Endodermal cell (in vitro differentiated cells): ENCODE measurements around the gene TNFAIP8L2. TPM values are rescaled to one million over a fixed set of nuclear protein-coding genes. Genes with fewer than 3 reads are reported as not detected.

Experiments used
- DNase-seq: peaks from one replicate; pipeline ENCODE4 v3.0.0-alpha.2; 2017
- H3K27ac ChIP-seq: 2 replicates; pipeline ENCODE4 v1.5.1; 2013; ENCODE audit warnings: mild to moderate bottlenecking, low read depth, low read length, moderate library complexity
- H3K27me3 ChIP-seq: 2 replicates; pipeline ENCODE4 v1.6.1; 2013; ENCODE audit warnings: mild to moderate bottlenecking, low read length, moderate library complexity; ENCODE audit not compliant: insufficient read depth, control insufficient read depth, poor library complexity, severe bottlenecking
- H3K36me3 ChIP-seq: 2 replicates; pipeline ENCODE4 v1.7.0; 2013; ENCODE audit warnings: mild to moderate bottlenecking, low read length, moderate library complexity; ENCODE audit not compliant: control insufficient read depth, insufficient read depth
- H3K4me1 ChIP-seq: one replicate; pipeline ENCODE4 v1.7.0; 2013; ENCODE audit warnings: low read length; ENCODE audit not compliant: control insufficient read depth, insufficient read depth
- H3K4me3 ChIP-seq: 2 replicates; pipeline ENCODE4 v1.5.1; 2013; ENCODE audit warnings: mild to moderate bottlenecking, low read length, moderate library complexity
- H3K9ac ChIP-seq: 2 replicates; pipeline ENCODE4 v1.6.1; 2013; ENCODE audit warnings: mild to moderate bottlenecking, low read length, moderate library complexity; ENCODE audit not compliant: poor library complexity, severe bottlenecking; ENCODE audit errors: extremely low read depth
- H3K9me3 ChIP-seq: 2 replicates; pipeline ENCODE4 v1.6.1; 2013; ENCODE audit warnings: mild to moderate bottlenecking, low read length, moderate library complexity; ENCODE audit not compliant: control insufficient read depth
- H3K27ac Mint-ChIP-seq: 2 replicates; pipeline ENCODE4 v1.8.0; 2020; ENCODE audit warnings: mixed read lengths
- H3K27me3 Mint-ChIP-seq: 2 replicates; pipeline ENCODE4 v1.8.0; 2021; ENCODE audit warnings: mild to moderate bottlenecking, mixed read lengths; ENCODE audit not compliant: insufficient read depth
- H3K36me3 Mint-ChIP-seq: 2 replicates; pipeline ENCODE4 v1.8.0; 2020; ENCODE audit warnings: low read depth, mixed read lengths
- H3K4me1 Mint-ChIP-seq: 2 replicates; pipeline ENCODE4 v1.8.0; 2020; ENCODE audit warnings: mixed read lengths
- H3K4me3 Mint-ChIP-seq: 2 replicates; pipeline ENCODE4 v1.8.0; 2020; ENCODE audit warnings: mild to moderate bottlenecking, moderate library complexity, mixed read lengths
- H3K9me3 Mint-ChIP-seq: 2 replicates; pipeline ENCODE4 v1.8.0; 2020; ENCODE audit warnings: mild to moderate bottlenecking, mixed read lengths
- WGBS, 2 experiments: methylation state at CpG; one replicate each; pipeline versions ENCODE4 v1.1.5 to v1.1.7; 2013; ENCODE audit warnings: missing lambda C conversion rate in 2 of 2, mixed read lengths in 1 of 2; ENCODE audit not compliant: insufficient coverage in 1 of 2, insufficient read length in 1 of 2; 5-methylcytosine and 5-hydroxymethylcytosine counted together
- total RNA-seq, 2 donors: library from RNA; stranded (reverse); fragmentation: NEBNext Ultra II Directional in 1 of 2; extraction: Animal tissue kit (Norgen Biotek cat#: 25700) in 1 of 2; gene quantifications; 2 replicates in 1 of 2; 3 replicates in 1 of 2; pipeline ENCODE4 v1.2.1, GENCODE V29; 2021
- TF ChIP-seq, protein P1 (sequence below): fragments of 200-600 bp; sonication (generic); conservative IDR thresholded peaks from 2 replicates; pipeline ENCODE4 v1.5.0; 2021; ENCODE audit warnings: antibody characterized with exemption, mild to moderate bottlenecking

The TNFAIP8L2 gene
- total RNA-seq, 2 donors from 2014 or later, result not detected

DNA sequence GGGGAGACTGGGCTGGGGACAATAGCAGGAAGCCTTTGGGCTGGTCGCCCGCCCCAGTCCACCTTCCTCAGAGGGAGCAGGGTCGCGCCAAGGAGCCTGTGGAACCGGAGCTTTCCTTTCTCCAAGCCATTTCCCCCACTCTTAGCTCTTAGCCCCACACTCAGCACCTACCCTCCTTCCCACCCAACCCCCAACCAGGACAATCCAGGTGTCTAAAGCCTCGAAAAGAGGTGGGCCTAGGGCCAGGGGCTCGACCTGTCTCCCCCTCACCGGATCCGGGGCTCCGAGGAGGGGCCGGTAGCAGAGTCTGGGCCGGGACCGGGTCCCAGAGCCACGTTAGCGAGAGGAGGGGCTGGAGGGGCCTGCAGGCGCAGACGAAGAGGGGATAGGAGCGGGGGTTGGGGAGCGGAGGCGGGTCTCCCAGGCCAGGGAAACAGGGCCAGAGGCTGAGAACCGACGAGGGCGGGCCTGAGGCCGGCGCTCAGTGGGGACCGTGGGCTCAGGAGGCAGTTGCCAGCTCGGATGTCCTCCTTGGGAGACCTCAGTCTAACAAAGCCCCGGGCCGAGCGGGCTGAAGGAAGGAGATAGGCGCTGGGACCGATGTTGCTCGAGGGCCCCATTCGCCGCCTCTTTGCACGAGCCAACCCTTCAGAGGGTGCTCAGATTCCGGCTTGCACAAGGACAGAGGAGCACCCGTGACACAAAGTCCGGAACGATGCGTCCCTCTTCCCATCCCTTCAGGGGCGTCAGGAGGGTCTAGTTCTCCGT, 11.0 kb upstream of the TNFAIP8L2 start:
- Histone ChIP-seq H3K36me3 (peaks cover 12% of the 10 kb centered on the region), H3K9ac (peak overlapping the region; percentile 51), H3K4me1 (no peaks in the 10 kb centered on the region), H3K27ac (no peak overlapping the region), H3K9me3 (no peaks in the 10 kb centered on the region), H3K4me3 (peak overlapping the region; percentile 92), H3K27me3 (no peaks in the 10 kb centered on the region)
- Mint-ChIP-seq H3K36me3 (no peaks in the 10 kb centered on the region), H3K27me3 (peaks cover 11% of the 10 kb centered on the region), H3K4me3 (peak overlapping the region; percentile 85), H3K4me1 (peaks cover 27% of the 10 kb centered on the region), H3K9me3 (no peaks in the 10 kb centered on the region), H3K27ac (no peak overlapping the region)
- TF ChIP-seq, protein P1, sequence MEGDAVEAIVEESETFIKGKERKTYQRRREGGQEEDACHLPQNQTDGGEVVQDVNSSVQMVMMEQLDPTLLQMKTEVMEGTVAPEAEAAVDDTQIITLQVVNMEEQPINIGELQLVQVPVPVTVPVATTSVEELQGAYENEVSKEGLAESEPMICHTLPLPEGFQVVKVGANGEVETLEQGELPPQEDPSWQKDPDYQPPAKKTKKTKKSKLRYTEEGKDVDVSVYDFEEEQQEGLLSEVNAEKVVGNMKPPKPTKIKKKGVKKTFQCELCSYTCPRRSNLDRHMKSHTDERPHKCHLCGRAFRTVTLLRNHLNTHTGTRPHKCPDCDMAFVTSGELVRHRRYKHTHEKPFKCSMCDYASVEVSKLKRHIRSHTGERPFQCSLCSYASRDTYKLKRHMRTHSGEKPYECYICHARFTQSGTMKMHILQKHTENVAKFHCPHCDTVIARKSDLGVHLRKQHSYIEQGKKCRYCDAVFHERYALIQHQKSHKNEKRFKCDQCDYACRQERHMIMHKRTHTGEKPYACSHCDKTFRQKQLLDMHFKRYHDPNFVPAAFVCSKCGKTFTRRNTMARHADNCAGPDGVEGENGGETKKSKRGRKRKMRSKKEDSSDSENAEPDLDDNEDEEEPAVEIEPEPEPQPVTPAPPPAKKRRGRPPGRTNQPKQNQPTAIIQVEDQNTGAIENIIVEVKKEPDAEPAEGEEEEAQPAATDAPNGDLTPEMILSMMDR, result no peak
- 9 to 11% methylated on average over 13 to 43 of the region's 43 CpGs for WGBS, 2 experiments
- DNase-seq, result peak; percentile 77

DNA sequence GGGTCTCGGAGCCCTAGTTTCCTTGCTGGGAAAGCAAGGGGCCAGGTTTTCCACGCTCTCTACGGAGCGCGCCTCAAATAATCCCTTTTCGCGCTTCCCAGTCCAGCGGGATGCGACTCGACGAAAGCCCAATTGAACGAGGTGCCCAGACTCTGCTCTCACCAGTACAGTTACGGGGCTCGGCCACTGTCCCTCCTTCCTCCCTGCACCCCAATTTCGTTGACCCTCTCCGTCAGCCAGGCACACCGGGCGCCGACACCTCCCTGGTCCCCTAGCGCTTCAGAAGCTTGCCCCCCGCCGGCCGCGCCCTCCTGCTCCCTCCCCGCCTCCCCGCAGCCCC, 10.4 kb upstream of the TNFAIP8L2 start:
- H3K4me3 ChIP-seq, result peak overlapping the region; percentile 92
- H3K27me3 ChIP-seq, result no peaks in the 10 kb centered on the region
- H3K36me3 Mint-ChIP-seq, result no peaks in the 10 kb centered on the region
- peaks cover 11% of the 10 kb centered on the region for H3K36me3 ChIP-seq
- TF ChIP-seq, protein P1, result no peak
- H3K27me3 Mint-ChIP-seq, result peaks cover 11% of the 10 kb centered on the region
- 0 to 1% methylated on average over 10 to 26 of the region's 26 CpGs for WGBS, 2 experiments
- H3K27ac ChIP-seq, result peak overlapping the region; percentile 40
- no peaks in the 10 kb centered on the region for H3K4me1 ChIP-seq
- H3K9me3 ChIP-seq, result no peaks in the 10 kb centered on the region
- H3K4me3 Mint-ChIP-seq, result peak overlapping the region; percentile 85
- H3K9me3 Mint-ChIP-seq, result no peaks in the 10 kb centered on the region
- H3K27ac Mint-ChIP-seq, result peak overlapping the region; percentile 91
- DNase-seq, result no peak
- peaks cover 27% of the 10 kb centered on the region for H3K4me1 Mint-ChIP-seq
- H3K9ac ChIP-seq, result peak overlapping the region; percentile 51

DNA sequence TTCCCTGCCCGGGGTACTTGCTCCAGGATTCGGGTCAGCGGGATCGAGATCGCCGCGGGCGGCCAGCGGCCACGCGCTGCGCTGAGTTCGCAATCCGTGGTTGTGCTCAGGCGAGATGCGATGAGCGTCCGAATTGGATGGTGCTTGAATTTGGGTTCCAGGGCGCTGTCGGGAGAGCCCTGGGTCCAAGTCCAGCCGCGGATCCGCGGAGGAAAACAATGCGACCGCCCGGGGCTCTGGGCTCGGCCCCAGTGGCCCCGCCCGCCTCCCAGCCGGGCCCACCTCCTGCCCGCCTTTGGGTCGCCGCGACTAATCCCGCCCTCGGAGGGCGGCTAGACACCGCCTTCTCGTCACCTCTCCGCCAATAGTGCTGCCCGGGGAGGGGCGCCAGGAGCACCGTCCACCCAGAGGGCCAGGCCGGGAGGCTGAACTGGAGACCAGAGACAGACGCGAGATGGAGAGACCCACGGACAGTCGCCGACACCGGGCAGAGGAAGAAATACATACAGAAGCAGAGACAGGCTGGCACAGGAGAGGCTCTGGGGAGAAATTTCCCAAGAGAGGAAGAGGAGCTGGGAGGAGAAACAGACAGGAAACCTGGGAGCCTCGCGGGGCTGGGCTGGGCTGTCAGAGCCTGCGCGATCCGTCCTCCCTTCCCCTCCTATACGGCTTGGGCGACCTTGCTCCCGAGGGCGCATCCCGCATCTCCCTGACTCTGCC, 9.9 kb upstream of the TNFAIP8L2 start, which contains the start of gene SEMA6C:
TSS of gene SEMA6C (minus strand) at position 220 of the 720 bp plus-strand sequence. CDS start 4,010 bp downstream, outside the sequence.
- no peaks in the 10 kb centered on the region for H3K27me3 ChIP-seq
- no peaks in the 10 kb centered on the region for H3K9me3 ChIP-seq
- H3K27ac ChIP-seq, result peak within 1 kb of the TSS; percentile 40
- peak within 1 kb of the TSS; percentile 92 for H3K4me3 ChIP-seq
- peaks cover 7% of the 10 kb centered on the region for H3K36me3 ChIP-seq
- Mint-ChIP-seq H3K4me3 (peak within 1 kb of the TSS; percentile 85), H3K27me3 (peaks cover 11% of the 10 kb centered on the region), H3K36me3 (no peaks in the 10 kb centered on the region), H3K9me3 (no peaks in the 10 kb centered on the region), H3K4me1 (peaks cover 27% of the 10 kb centered on the region), H3K27ac (peak within 1 kb of the TSS; percentile 91)
- H3K9ac ChIP-seq, result peak within 1 kb of the TSS; percentile 51
- TF ChIP-seq, protein P1, result no peak
- 0 to 1% methylated on average over 36 to 61 of the region's 61 CpGs for WGBS, 2 experiments
- H3K4me1 ChIP-seq, result no peaks in the 10 kb centered on the region
- peak; percentile 97 for DNase-seq
